Measurements from ENCODE around the gene IFT172. TPM values are rescaled to one million over a fixed set of nuclear protein-coding genes. Genes with fewer than 3 reads are reported as not detected.

The IFT172 gene
- total RNA-seq, 6 experiments from 2014 or later, result 9.8 to 15.2 (median 13.2) TPM

- H3K9me3 Mint-ChIP-seq, result no peaks in the 10 kb centered on the region
- H3K4me3 Mint-ChIP-seq, result no peak overlapping the region
- no peak for TF ChIP-seq CTCF (IDR thresholded peaks at IDR 0.05)
- peaks cover 8% of the 10 kb centered on the region for H3K4me1 Mint-ChIP-seq (ENCODE audit: low read depth)
- H3K27me3 Mint-ChIP-seq (ENCODE audit: insufficient read depth), result peaks cover 21% of the 10 kb centered on the region
- H3K36me3 Mint-ChIP-seq (ENCODE audit: low read depth), result no peaks in the 10 kb centered on the region
- no peak overlapping the region for H3K27ac Mint-ChIP-seq
- no peak for DNase-seq
Observed at GRCh38 chr2:27507293-27507692, 17.8 kb upstream of the IFT172 start.

- H3K27ac Mint-ChIP-seq, result no peak overlapping the region
- no peak for DNase-seq
- peaks cover 22% of the 10 kb centered on the region for H3K27me3 Mint-ChIP-seq (ENCODE audit: insufficient read depth)
- H3K4me1 Mint-ChIP-seq (ENCODE audit: low read depth), result peaks cover 8% of the 10 kb centered on the region
- no peak for TF ChIP-seq CTCF (IDR thresholded peaks at IDR 0.05)
- no peak overlapping the region for H3K4me3 Mint-ChIP-seq
- H3K36me3 Mint-ChIP-seq (ENCODE audit: low read depth), result no peaks in the 10 kb centered on the region
- no peaks in the 10 kb centered on the region for H3K9me3 Mint-ChIP-seq
Observed at GRCh38 chr2:27506587-27506986, 17.0 kb upstream of the IFT172 start.

- Mint-ChIP-seq H3K27ac (no peak overlapping the region), H3K9me3 (no peaks in the 10 kb centered on the region), H3K4me1 (ENCODE audit: low read depth) (peaks cover 13% of the 10 kb centered on the region), H3K27me3 (ENCODE audit: insufficient read depth) (peaks cover 28% of the 10 kb centered on the region), H3K36me3 (ENCODE audit: low read depth) (no peaks in the 10 kb centered on the region), H3K4me3 (no peak overlapping the region)
- no peak for TF ChIP-seq CTCF (IDR thresholded peaks at IDR 0.05)
- no peak for DNase-seq
Observed at GRCh38 chr2:27502142-27502541, 12.6 kb upstream of the IFT172 start.

- no peaks in the 10 kb centered on the region for H3K9me3 Mint-ChIP-seq
- peaks cover 20% of the 10 kb centered on the region for H3K4me1 Mint-ChIP-seq (ENCODE audit: low read depth)
- H3K4me3 Mint-ChIP-seq, result no peak overlapping the region
- peaks cover 25% of the 10 kb centered on the region for H3K27me3 Mint-ChIP-seq (ENCODE audit: insufficient read depth)
- TF ChIP-seq CTCF (IDR thresholded peaks at IDR 0.05), result no peak
- no peaks in the 10 kb centered on the region for H3K36me3 Mint-ChIP-seq (ENCODE audit: low read depth)
- H3K27ac Mint-ChIP-seq, result no peak overlapping the region
- no peak for DNase-seq
Observed at GRCh38 chr2:27501042-27501441, 11.5 kb upstream of the IFT172 start.

- H3K27ac Mint-ChIP-seq, result no peak overlapping the region
- peaks cover 23% of the 10 kb centered on the region for H3K27me3 Mint-ChIP-seq (ENCODE audit: insufficient read depth)
- no peaks in the 10 kb centered on the region for H3K9me3 Mint-ChIP-seq
- no peaks in the 10 kb centered on the region for H3K36me3 Mint-ChIP-seq (ENCODE audit: low read depth)
- no peak for TF ChIP-seq CTCF (IDR thresholded peaks at IDR 0.05)
- peaks cover 27% of the 10 kb centered on the region for H3K4me1 Mint-ChIP-seq (ENCODE audit: low read depth)
- no peak for DNase-seq
- H3K4me3 Mint-ChIP-seq, result no peak overlapping the region
Observed at GRCh38 chr2:27498975-27499374, 9.4 kb upstream of the IFT172 start.

GRCh38 chr2:27497288-27497627 is 7.7 kb upstream of the IFT172 start:
- peaks cover 19% of the 10 kb centered on the region for H3K4me1 Mint-ChIP-seq (ENCODE audit: low read depth)
- TF ChIP-seq CTCF (IDR thresholded peaks at IDR 0.05), result no peak
- 0 out of 2 replicates have a peak overlapping the region, but pooled peaks have one; percentile 6 for H3K4me3 Mint-ChIP-seq
- H3K36me3 Mint-ChIP-seq (ENCODE audit: low read depth), result no peaks in the 10 kb centered on the region
- H3K27ac Mint-ChIP-seq, result no peak overlapping the region
- no peak for DNase-seq
- H3K27me3 Mint-ChIP-seq (ENCODE audit: insufficient read depth), result peaks cover 31% of the 10 kb centered on the region
- H3K9me3 Mint-ChIP-seq, result no peaks in the 10 kb centered on the region

All from HFFc6 (cell line).